Trophoblast cell (in vitro differentiated cells and primary cell): ENCODE results near the gene FAM9A.
"Not testable (repeated sequence)": the region's sequence is repeated elsewhere in the genome, so short reads cannot be mapped to it uniquely, and the experiment has no call there.

Source experiments
- DNase-seq, 2 donors: peaks; one replicate each; pipeline ENCODE4 v3.0.0-alpha.2; 2016
- H2AFZ ChIP-seq: 2 replicates; pipeline ENCODE4 v1.6.1; 2013; ENCODE audit warnings: low read length, moderate library complexity, mild to moderate bottlenecking; ENCODE audit not compliant: insufficient read depth, poor library complexity
- H2AK5ac ChIP-seq: 2 replicates; pipeline ENCODE4 v1.6.1; 2013; ENCODE audit warnings: mild to moderate bottlenecking, low read length
- H2BK120ac ChIP-seq: 2 replicates; pipeline ENCODE4 v1.6.1; 2013; ENCODE audit warnings: low read length, mild to moderate bottlenecking, moderate library complexity; ENCODE audit not compliant: insufficient read depth, poor library complexity
- H2BK12ac ChIP-seq: 2 replicates; pipeline ENCODE4 v1.6.1; 2013; ENCODE audit warnings: mild to moderate bottlenecking, low read length, moderate library complexity
- H2BK5ac ChIP-seq: 2 replicates; pipeline ENCODE4 v1.6.1; 2013; ENCODE audit warnings: low read length, low read depth, moderate library complexity, mild to moderate bottlenecking; ENCODE audit not compliant: poor library complexity
- H3K14ac ChIP-seq: 2 replicates; pipeline ENCODE4 v1.6.1; 2013; ENCODE audit warnings: mild to moderate bottlenecking, low read length
- H3K18ac ChIP-seq: 2 replicates; pipeline ENCODE4 v1.6.1; 2013; ENCODE audit warnings: mild to moderate bottlenecking, low read length
- H3K23ac ChIP-seq: 2 replicates; pipeline ENCODE4 v1.6.1; 2013; ENCODE audit warnings: low read length
- H3K27ac ChIP-seq: 2 replicates; pipeline ENCODE4 v1.5.1; 2013; ENCODE audit warnings: low read depth, mild to moderate bottlenecking, inconsistent platforms, low read length, moderate library complexity
- H3K27me3 ChIP-seq: 2 replicates; pipeline ENCODE4 v1.6.1; 2013; ENCODE audit warnings: inconsistent platforms, mild to moderate bottlenecking, low read length, moderate library complexity; ENCODE audit not compliant: insufficient read depth
- H3K36me3 ChIP-seq, 2 experiments: 1 replicate in 1 of 2; 2 replicates in 1 of 2; pipeline ENCODE4 v1.6.1; 2013; ENCODE audit warnings: low read length in 2 of 2, mild to moderate bottlenecking in 2 of 2, moderate library complexity in 1 of 2; ENCODE audit not compliant: insufficient read depth in 2 of 2, control insufficient read depth in 1 of 2
- H3K4ac ChIP-seq: 2 replicates; pipeline ENCODE4 v1.6.1; 2013; ENCODE audit warnings: low read depth, mild to moderate bottlenecking, low read length, moderate library complexity
- H3K4me1 ChIP-seq, 2 experiments: 1 replicate in 1 of 2; 2 replicates in 1 of 2; pipeline ENCODE4 v1.6.1; 2013; ENCODE audit warnings: low read length in 2 of 2, mild to moderate bottlenecking in 2 of 2, moderate library complexity in 1 of 2; ENCODE audit not compliant: insufficient read depth in 2 of 2, control insufficient read depth in 1 of 2
- H3K4me2 ChIP-seq: 2 replicates; pipeline ENCODE4 v1.6.1; 2013; ENCODE audit warnings: inconsistent platforms, mild to moderate bottlenecking, low read length, moderate library complexity
- H3K4me3 ChIP-seq: 2 replicates; pipeline ENCODE4 v1.5.1; 2013; ENCODE audit warnings: mild to moderate bottlenecking, low read depth, low read length, inconsistent platforms
- H3K79me1 ChIP-seq: one replicate; pipeline ENCODE4 v1.6.1; 2013; ENCODE audit warnings: low read length
- H3K79me2 ChIP-seq: 2 replicates; pipeline ENCODE4 v1.6.1; 2013; ENCODE audit warnings: low read length, mild to moderate bottlenecking; ENCODE audit not compliant: control insufficient read depth, insufficient read depth, poor library complexity
- H3K9ac ChIP-seq: 2 replicates; pipeline ENCODE4 v1.6.1; 2013; ENCODE audit warnings: mild to moderate bottlenecking, low read length
- H3K9me3 ChIP-seq: 2 replicates; pipeline ENCODE4 v1.6.1; 2013; ENCODE audit warnings: low read depth, mild to moderate bottlenecking, control low read depth, inconsistent platforms, low read length; ENCODE audit not compliant: insufficient read depth
- H4K12ac ChIP-seq: 2 replicates; pipeline ENCODE4 v1.6.1; 2013; ENCODE audit warnings: low read depth, mild to moderate bottlenecking, low read length, moderate library complexity
- H4K8ac ChIP-seq: 2 replicates; pipeline ENCODE4 v1.6.1; 2013; ENCODE audit warnings: low read depth, mild to moderate bottlenecking, low read length, moderate library complexity
- H4K91ac ChIP-seq: one replicate; pipeline ENCODE4 v1.6.1; 2013; ENCODE audit warnings: low read depth, mild to moderate bottlenecking, low read length, moderate library complexity
- WGBS: extraction: QIAGEN DNeasy Blood & Tissue Kit; methylation state at CpG from one replicate; pipeline ENCODE4 v1.1.7; 2013; ENCODE audit warnings: missing lambda C conversion rate; ENCODE audit not compliant: insufficient read length, insufficient coverage; ENCODE audit errors: extremely low coverage; 5-methylcytosine and 5-hydroxymethylcytosine counted together

Gene FAM9A

GRCh38 chrX:8799281-8799680 is 1.9 kb downstream of the FAM9A start:
- not testable (repeated sequence) for H3K9ac ChIP-seq, H3K36me3 ChIP-seq, H2BK12ac ChIP-seq, H3K79me1 ChIP-seq, DNase-seq, H3K79me2 ChIP-seq, H3K4me1 ChIP-seq, H3K14ac ChIP-seq, H3K18ac ChIP-seq, H3K23ac ChIP-seq, H3K4me2 ChIP-seq, H2AFZ ChIP-seq, H3K4ac ChIP-seq, H4K91ac ChIP-seq, H2BK120ac ChIP-seq, H4K12ac ChIP-seq, H3K9me3 ChIP-seq, H3K4me3 ChIP-seq, H2AK5ac ChIP-seq, H2BK5ac ChIP-seq, H3K27ac ChIP-seq, H3K27me3 ChIP-seq, H4K8ac ChIP-seq
- WGBS, result no CpG with 5 or more reads among the region's 13 CpGs

DNA sequence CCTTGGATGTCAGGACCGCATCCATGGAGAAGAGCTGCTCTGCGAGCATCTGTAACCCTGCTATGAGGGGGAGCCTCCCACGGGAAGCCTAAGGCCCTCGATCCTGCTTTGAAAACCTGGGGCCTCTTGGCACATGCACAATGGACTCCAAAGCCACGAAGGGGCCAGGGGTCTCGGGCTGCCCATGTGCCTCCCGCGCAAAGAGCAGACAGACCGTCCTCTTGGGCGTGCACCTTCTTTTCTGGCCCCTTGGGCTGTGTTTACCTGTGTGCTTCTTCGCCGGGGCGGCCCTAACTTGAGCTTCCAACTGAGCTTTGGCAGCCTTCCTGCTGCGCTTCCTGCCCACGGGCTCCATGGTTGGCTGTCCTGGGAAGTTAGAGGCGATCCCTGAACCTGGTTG is 2.5 kb downstream of the FAM9A start:
- H4K91ac ChIP-seq, H3K27ac ChIP-seq, H4K8ac ChIP-seq, H3K9ac ChIP-seq, H3K36me3 ChIP-seq, H3K9me3 ChIP-seq, H2AK5ac ChIP-seq, H2AFZ ChIP-seq, H3K18ac ChIP-seq, H2BK12ac ChIP-seq, H3K4me3 ChIP-seq, H3K79me1 ChIP-seq, H3K14ac ChIP-seq, DNase-seq, H4K12ac ChIP-seq, H3K4me1 ChIP-seq, H2BK5ac ChIP-seq, H2BK120ac ChIP-seq, H3K79me2 ChIP-seq, H3K4me2 ChIP-seq, H3K23ac ChIP-seq, H3K27me3 ChIP-seq, H3K4ac ChIP-seq: not testable (repeated sequence)
- WGBS, result no CpG with 5 or more reads among the region's 16 CpGs

- not testable (repeated sequence) for H2BK120ac ChIP-seq, H2BK12ac ChIP-seq, H4K12ac ChIP-seq, H3K79me2 ChIP-seq, H3K23ac ChIP-seq, H3K4ac ChIP-seq, H3K4me1 ChIP-seq, H4K91ac ChIP-seq, H3K79me1 ChIP-seq, H3K18ac ChIP-seq, H3K4me2 ChIP-seq, H3K27me3 ChIP-seq, H2BK5ac ChIP-seq, H2AK5ac ChIP-seq, H2AFZ ChIP-seq, H3K9me3 ChIP-seq, H3K4me3 ChIP-seq, DNase-seq, H3K36me3 ChIP-seq, H3K9ac ChIP-seq, H4K8ac ChIP-seq, H3K14ac ChIP-seq, H3K27ac ChIP-seq
- no CpG with 5 or more reads among the region's 1 CpG for WGBS
Observed at GRCh38 chrX:8787119-8787518, 14.1 kb downstream of the FAM9A start.

DNA sequence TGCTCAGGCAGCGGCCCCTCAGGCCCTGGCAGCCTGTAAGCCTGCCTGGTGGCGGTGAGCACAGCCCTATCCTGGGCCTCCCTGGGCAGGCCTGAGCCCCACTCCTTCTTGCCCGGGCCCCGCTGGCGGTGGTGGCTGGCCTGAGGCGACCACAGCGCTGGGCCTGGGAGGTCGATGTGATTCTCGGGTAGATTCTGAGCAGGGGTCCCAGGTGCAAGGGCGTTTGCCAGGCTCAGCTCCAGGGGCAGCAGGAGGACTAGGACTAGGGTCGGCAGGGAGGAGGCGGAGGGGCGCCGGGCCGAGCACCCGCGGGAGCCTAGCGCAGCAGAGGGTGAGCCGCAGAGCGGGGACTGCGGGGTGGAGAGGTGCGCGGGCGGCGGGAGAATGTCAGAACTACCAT is 17.0 kb downstream of the FAM9A start:
- no peak overlapping the region for H3K18ac ChIP-seq
- no peaks in the 10 kb centered on the region for H3K9me3 ChIP-seq
- DNase-seq, result no peak
- H2BK120ac ChIP-seq, result no peak overlapping the region
- no peaks in the 10 kb centered on the region for H3K4me1 ChIP-seq
- H3K79me1 ChIP-seq, result no peaks in the 10 kb centered on the region
- no peak overlapping the region for H2AFZ ChIP-seq
- no peaks in the 10 kb centered on the region for H3K36me3 ChIP-seq
- no peak overlapping the region for H2BK12ac ChIP-seq
- no peak overlapping the region for H3K23ac ChIP-seq
- no peak overlapping the region for H3K9ac ChIP-seq
- H3K4ac ChIP-seq, result no peak overlapping the region
- H3K27me3 ChIP-seq, result no peaks in the 10 kb centered on the region
- no peak overlapping the region for H2AK5ac ChIP-seq
- H4K8ac ChIP-seq, result no peak overlapping the region
- no peak overlapping the region for H3K4me3 ChIP-seq
- no peak overlapping the region for H3K14ac ChIP-seq
- WGBS, result no CpG with 5 or more reads among the region's 25 CpGs
- no peak overlapping the region for H4K12ac ChIP-seq
- no peak overlapping the region for H2BK5ac ChIP-seq
- no peak overlapping the region for H3K4me2 ChIP-seq
- no peak overlapping the region for H3K27ac ChIP-seq
- no peaks in the 10 kb centered on the region for H3K79me2 ChIP-seq
- H4K91ac ChIP-seq, result no peak overlapping the region
